DOHH2 (cell line): ENCODE measurements around the gene WNT2B.

Source experiments
- H3F3A ChIP-seq: fragments of 200-600 bp; sonication (generic), shearing (Covaris generic); 2 replicates; pipeline ENCODE4 v1.6.0; 2016; ENCODE audit warnings: antibody characterized with exemption, mild to moderate bottlenecking; ENCODE audit not compliant: control insufficient read depth, insufficient read depth
- H3K27ac ChIP-seq: fragments of 200-600 bp; sonication (generic); 2 replicates; pipeline ENCODE4 v1.5.1; 2014; ENCODE audit warnings: low read depth, mild to moderate bottlenecking, low read length, moderate library complexity
- H3K27me3 ChIP-seq: fragments of 200-600 bp; sonication (generic); 2 replicates; pipeline ENCODE4 v1.6.1; 2014; ENCODE audit warnings: mild to moderate bottlenecking, low read length, mixed read lengths; ENCODE audit not compliant: control insufficient read depth
- H3K36me3 ChIP-seq: fragments of 200-600 bp; sonication (generic); 2 replicates; pipeline ENCODE4 v1.6.1; 2014; ENCODE audit warnings: mild to moderate bottlenecking, low read length, moderate library complexity, mixed read lengths; ENCODE audit not compliant: control insufficient read depth
- H3K4me1 ChIP-seq: fragments of 200-600 bp; sonication (generic); 2 replicates; pipeline ENCODE4 v1.6.1; 2014; ENCODE audit warnings: mild to moderate bottlenecking, low read length, mixed read lengths; ENCODE audit not compliant: control insufficient read depth
- H3K4me2 ChIP-seq: fragments of 200-600 bp; sonication (generic); 2 replicates; pipeline ENCODE4 v1.6.0; 2014; ENCODE audit warnings: mild to moderate bottlenecking, low read length, moderate library complexity
- H3K4me3 ChIP-seq: fragments of 200-600 bp; sonication (generic); 2 replicates; pipeline ENCODE4 v1.5.1; 2014; ENCODE audit warnings: mild to moderate bottlenecking, low read length, mixed read lengths
- H3K79me2 ChIP-seq: fragments of 200-600 bp; sonication (generic); 2 replicates; pipeline ENCODE4 v1.6.1; 2014; ENCODE audit warnings: mild to moderate bottlenecking, low read length, mixed read lengths; ENCODE audit not compliant: control insufficient read depth
- H3K9me2 ChIP-seq: fragments of 200-600 bp; sonication (generic); replicated peaks from 2 replicates; pipeline ENCODE4 v1.6.1; 2014; ENCODE audit warnings: mild to moderate bottlenecking, low read length, mixed read lengths; ENCODE audit not compliant: control insufficient read depth
- H3K9me3 ChIP-seq: fragments of 200-600 bp; sonication (generic); 2 replicates; pipeline ENCODE4 v1.6.1; 2014; ENCODE audit warnings: antibody characterized with exemption, low read length, mixed read lengths; ENCODE audit not compliant: control insufficient read depth, insufficient read depth
- H4K20me1 ChIP-seq: fragments of 200-600 bp; sonication (generic); 2 replicates; pipeline ENCODE4 v1.6.0; 2014; ENCODE audit warnings: low read depth, mild to moderate bottlenecking, antibody characterized with exemption, low read length, moderate library complexity; ENCODE audit not compliant: control insufficient read depth, insufficient read depth
- CTCF ChIP-seq: fragments of 200-600 bp; sonication (generic); IDR thresholded peaks from one replicate; pipeline ENCODE4 v1.5.1; 2014; ENCODE audit warnings: antibody characterized with exemption, mild to moderate bottlenecking, low read depth, low read length; ENCODE audit not compliant: poor library complexity, severe bottlenecking
- EZH2phosphoT487 ChIP-seq: fragments of 200-600 bp; sonication (generic); IDR thresholded peaks from 2 replicates; pipeline ENCODE4 v1.6.1; 2017; ENCODE audit warnings: borderline replicate concordance, mild to moderate bottlenecking, antibody characterized with exemption, low read length, moderate library complexity, mixed read lengths

WNT2B gene

DNA sequence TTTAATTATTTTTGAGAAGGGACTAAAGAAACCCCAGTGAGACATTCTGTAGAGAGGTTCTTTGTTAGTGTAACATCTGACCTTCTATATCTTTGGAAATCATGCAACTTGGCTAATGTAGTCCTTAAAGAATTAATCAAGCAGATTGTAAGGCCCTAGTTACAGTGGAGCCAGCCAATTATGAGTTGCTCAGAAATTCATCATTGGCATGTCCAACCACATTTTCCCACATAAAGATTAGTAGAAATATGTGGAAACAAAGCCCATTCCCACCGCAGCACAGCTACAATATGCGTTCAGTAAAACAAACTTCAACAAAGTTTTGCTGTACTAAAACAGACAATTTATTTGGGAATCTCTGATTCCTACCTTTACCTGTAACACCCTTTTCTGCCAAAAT lies 27.8 kb downstream of the WNT2B start:
- no peak for TF ChIP-seq CTCF
- no peak for TF ChIP-seq EZH2phosphoT487
- H3K36me3 ChIP-seq = no peaks in the 10 kb centered on the region
- H3K4me1 ChIP-seq = no peaks in the 10 kb centered on the region

DNA sequence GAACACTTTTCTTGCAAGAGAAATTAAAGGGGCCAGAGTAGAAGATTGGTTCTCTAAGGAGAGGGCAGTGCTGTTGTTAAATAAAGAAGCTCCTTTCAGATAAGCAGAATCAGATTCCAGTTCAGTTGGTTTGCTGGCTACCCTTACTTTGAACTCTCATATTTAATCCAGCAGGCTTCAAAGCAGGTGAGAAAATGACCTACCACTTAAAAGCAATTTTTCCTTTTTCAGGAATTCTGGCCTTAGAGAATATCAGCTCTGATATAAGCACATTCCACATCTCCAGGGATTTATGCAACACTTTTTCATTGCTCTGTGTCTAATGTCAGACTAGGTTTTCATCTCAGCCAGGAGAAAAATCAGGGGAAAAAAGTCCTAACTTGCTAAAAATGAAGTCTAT lies 28.7 kb downstream of the WNT2B start:
- Histone ChIP-seq H3K79me2 (no peaks in the 10 kb centered on the region), H4K20me1 (no peaks in the 10 kb centered on the region), H3K4me1 (no peaks in the 10 kb centered on the region), H3K9me3 (no peaks in the 10 kb centered on the region), H3K4me2 (no peak overlapping the region), H3K27me3 (no peaks in the 10 kb centered on the region), H3K36me3 (no peaks in the 10 kb centered on the region), H3F3A (no peaks in the 10 kb centered on the region), H3K27ac (no peak overlapping the region), H3K4me3 (no peak overlapping the region), H3K9me2 (no peaks in the 10 kb centered on the region)
- TF ChIP-seq CTCF (no peak), EZH2phosphoT487 (no peak)

More for the DNA sequence above, 27.8 kb downstream of the WNT2B start:
- H3K4me3 ChIP-seq = no peak overlapping the region
- H3F3A ChIP-seq = no peaks in the 10 kb centered on the region
- H3K27ac ChIP-seq = no peak overlapping the region
- no peaks in the 10 kb centered on the region for H3K79me2 ChIP-seq
- no peaks in the 10 kb centered on the region for H3K9me3 ChIP-seq
- H3K4me2 ChIP-seq = no peak overlapping the region
- no peaks in the 10 kb centered on the region for H3K27me3 ChIP-seq
- H4K20me1 ChIP-seq = no peaks in the 10 kb centered on the region
- no peaks in the 10 kb centered on the region for H3K9me2 ChIP-seq

DNA sequence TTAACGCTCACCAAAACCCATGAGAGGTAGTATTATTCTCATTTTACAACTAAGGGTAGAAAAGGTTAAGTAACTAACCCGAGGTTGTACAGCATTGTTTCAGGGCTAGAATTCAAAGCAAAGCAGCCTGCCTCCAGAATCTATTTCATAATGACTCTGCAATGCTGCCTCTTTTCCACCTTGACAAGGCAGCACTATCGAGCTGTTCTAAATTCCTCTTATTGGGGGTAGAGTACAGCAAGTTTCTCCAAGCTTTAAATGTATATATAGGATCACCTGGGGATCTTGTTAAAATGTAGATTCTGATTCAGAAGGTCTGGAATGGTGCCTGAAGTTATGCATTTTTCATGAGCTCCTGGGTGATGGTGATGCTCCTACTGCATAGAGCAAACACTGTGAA lies 30.1 kb downstream of the WNT2B start:
- Histone ChIP-seq H3K4me3 (no peak overlapping the region), H3K27me3 (no peaks in the 10 kb centered on the region), H3K9me2 (no peaks in the 10 kb centered on the region), H3K36me3 (no peaks in the 10 kb centered on the region), H3K27ac (no peak overlapping the region), H3F3A (no peaks in the 10 kb centered on the region), H3K9me3 (no peaks in the 10 kb centered on the region), H3K4me1 (no peaks in the 10 kb centered on the region), H3K79me2 (no peaks in the 10 kb centered on the region), H3K4me2 (no peak overlapping the region), H4K20me1 (no peaks in the 10 kb centered on the region)
- no peak for TF ChIP-seq CTCF
- no peak for TF ChIP-seq EZH2phosphoT487

GRCh38 chr1:112540226-112540794 lies 31.5 kb downstream of the WNT2B start:
- Histone ChIP-seq H3K9me2 (no peaks in the 10 kb centered on the region), H3K27ac (no peak overlapping the region), H3K4me3 (no peak overlapping the region), H3K4me1 (no peaks in the 10 kb centered on the region), H3K79me2 (no peaks in the 10 kb centered on the region), H3K36me3 (no peaks in the 10 kb centered on the region), H4K20me1 (no peaks in the 10 kb centered on the region), H3K9me3 (no peaks in the 10 kb centered on the region), H3K27me3 (no peaks in the 10 kb centered on the region), H3K4me2 (no peak overlapping the region), H3F3A (no peaks in the 10 kb centered on the region)
- no peak for TF ChIP-seq CTCF
- no peak for TF ChIP-seq EZH2phosphoT487
